ENCODE results near the gene RESF1. TPM values are rescaled to one million over a fixed set of nuclear protein-coding genes. Genes with fewer than 3 reads are reported as not detected.

The RESF1 gene
- total RNA-seq, 2 experiments from 2014 or later = 46.3 to 53.3 TPM

DNA sequence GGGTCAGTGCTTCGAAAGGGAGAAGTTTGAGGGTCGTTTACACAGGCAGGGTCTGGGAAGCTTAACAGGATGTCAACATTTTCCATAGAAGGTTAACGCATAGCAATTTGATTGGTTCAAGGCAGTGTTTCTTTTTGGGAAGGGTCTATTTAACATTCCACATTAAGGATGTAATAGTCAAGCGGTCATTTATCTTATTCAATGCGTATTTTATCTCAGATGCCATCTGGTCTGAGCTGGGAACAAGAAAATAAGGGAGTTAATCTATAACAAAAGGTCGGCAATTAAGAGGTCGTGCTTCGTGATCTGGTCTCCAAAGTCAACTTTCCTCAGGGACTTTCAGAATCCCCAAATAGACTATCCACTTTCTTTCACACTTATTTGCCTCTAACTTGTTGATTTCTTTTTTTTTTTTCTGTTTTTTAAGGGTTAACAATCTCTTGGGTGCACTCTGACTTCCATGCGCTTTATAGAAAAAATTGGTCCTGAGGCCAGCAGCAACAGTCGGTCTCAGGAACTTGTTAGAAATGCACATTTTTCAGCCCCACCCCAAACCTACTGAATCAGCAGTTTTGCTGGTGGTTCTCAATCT, 550 bp upstream of the RESF1 start:
- peaks cover 42% of the 10 kb centered on the region for H3K79me2 ChIP-seq (ENCODE audit: insufficient read depth, low read depth, low read length)
- H3K9me2 ChIP-seq (ENCODE audit: insufficient read depth, low read length) = no peaks in the 10 kb centered on the region
- ChIA-PET POLR2A (interaction anchor here (0.6 to 1.2 kb wide), 4 partner anchors 8 to 63 kb away, joined by 3 read pairs; no protein-coding TSS in a partner anchor), CTCF (ENCODE audit: unreplicated experiment) (interaction anchor here (0.6 kb wide), 1 partner anchor 313 kb away, joined by 3 read pairs; no protein-coding TSS in a partner anchor)
- peaks cover 28% of the 10 kb centered on the region for H3K4me1 ChIP-seq (ENCODE audit: insufficient read depth, low read length, poor library complexity, severe bottlenecking)
- peaks cover 32% of the 10 kb centered on the region for H3K36me3 ChIP-seq (ENCODE audit: insufficient read depth, low read length)
- TSS peak; percentile 92 for BruUV-seq (replicated peaks)
- H3K27ac ChIP-seq (ENCODE audit: low read depth, low read length, poor library complexity, severe bottlenecking) = peak overlapping the region; percentile 87
- H4K20me1 ChIP-seq (ENCODE audit: insufficient read depth, low read length) = peaks cover 11% of the 10 kb centered on the region; the same call in 1 of the 2 replicates
- intact Hi-C loops (cut with micrococcal nuclease; ENCODE audit: unreplicated experiment) = loop anchor here (1.0 to 10.0 kb wide), 5 partner anchors 62 to 344 kb away; no protein-coding TSS in a partner anchor
- peak overlapping the region; percentile 93 for H3K4me2 ChIP-seq (ENCODE audit: low read length)
- H2AFZ ChIP-seq (ENCODE audit: low read length) = peak overlapping the region; percentile 85
- no peak for DNase-seq (ENCODE audit: low spot score)
- peak overlapping the region; percentile 78 for H3K4me3 ChIP-seq (ENCODE audit: low read depth, low read length, poor library complexity, severe bottlenecking)
- TF ChIP-seq, protein P1, sequence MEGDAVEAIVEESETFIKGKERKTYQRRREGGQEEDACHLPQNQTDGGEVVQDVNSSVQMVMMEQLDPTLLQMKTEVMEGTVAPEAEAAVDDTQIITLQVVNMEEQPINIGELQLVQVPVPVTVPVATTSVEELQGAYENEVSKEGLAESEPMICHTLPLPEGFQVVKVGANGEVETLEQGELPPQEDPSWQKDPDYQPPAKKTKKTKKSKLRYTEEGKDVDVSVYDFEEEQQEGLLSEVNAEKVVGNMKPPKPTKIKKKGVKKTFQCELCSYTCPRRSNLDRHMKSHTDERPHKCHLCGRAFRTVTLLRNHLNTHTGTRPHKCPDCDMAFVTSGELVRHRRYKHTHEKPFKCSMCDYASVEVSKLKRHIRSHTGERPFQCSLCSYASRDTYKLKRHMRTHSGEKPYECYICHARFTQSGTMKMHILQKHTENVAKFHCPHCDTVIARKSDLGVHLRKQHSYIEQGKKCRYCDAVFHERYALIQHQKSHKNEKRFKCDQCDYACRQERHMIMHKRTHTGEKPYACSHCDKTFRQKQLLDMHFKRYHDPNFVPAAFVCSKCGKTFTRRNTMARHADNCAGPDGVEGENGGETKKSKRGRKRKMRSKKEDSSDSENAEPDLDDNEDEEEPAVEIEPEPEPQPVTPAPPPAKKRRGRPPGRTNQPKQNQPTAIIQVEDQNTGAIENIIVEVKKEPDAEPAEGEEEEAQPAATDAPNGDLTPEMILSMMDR (conservative IDR thresholded peaks at IDR 0.05; ENCODE audit: low read length) = no peak
- no peak for TF ChIP-seq EZH2phosphoT487 (IDR thresholded peaks at IDR 0.05; ENCODE audit: borderline replicate concordance, low read depth, low read length)
- no peaks in the 10 kb centered on the region; the same call in 1 of the 2 replicates for H3K9me3 ChIP-seq (ENCODE audit: low read length)

DNA sequence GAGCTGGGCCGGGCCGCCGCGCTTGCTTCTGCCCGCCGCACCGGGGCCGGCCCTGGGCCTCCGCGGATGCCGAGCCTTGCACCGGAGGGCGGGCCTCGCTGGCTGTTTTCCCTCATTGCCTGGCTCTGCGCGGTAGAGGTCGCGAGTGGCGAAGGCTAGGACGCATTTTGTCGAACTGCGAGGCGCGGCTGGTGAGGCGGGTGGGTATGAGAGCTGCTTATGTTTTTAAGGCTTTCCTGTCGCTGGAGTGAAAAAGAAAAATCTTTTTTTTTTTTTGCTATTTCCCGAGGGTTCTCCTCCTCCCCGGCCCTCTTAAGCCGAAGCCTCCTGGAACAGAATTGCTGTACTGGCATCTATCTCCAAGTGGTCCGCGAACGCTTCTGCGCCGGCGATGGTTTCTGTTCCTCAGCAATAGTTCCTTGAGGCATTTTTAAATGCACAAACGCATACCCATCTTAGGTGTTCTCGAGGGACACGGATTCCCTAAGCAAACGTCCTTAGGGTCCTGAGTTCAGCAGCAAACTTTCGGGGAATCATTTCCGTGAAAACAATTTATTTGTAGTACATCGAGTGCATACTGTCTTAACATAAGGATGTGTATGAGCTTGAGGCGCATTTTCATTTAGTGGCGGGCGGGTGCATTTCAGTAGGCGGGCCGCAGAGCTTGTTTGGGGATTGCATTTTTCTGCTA, 631 bp downstream of the RESF1 start:
- Histone ChIP-seq H3K27ac (ENCODE audit: low read depth, low read length, poor library complexity, severe bottlenecking) (peak overlapping the region; percentile 87), H4K20me1 (ENCODE audit: insufficient read depth, low read length) (peaks cover 11% of the 10 kb centered on the region; the same call in 1 of the 2 replicates), H3K4me1 (ENCODE audit: insufficient read depth, low read length, poor library complexity, severe bottlenecking) (peaks cover 28% of the 10 kb centered on the region), H3K4me2 (ENCODE audit: low read length) (peak overlapping the region; percentile 93), H3K9me3 (ENCODE audit: low read length) (peaks cover 11% of the 10 kb centered on the region; the same call in 1 of the 2 replicates), H3K36me3 (ENCODE audit: insufficient read depth, low read length) (peaks cover 44% of the 10 kb centered on the region), H3K79me2 (ENCODE audit: insufficient read depth, low read depth, low read length) (peaks cover 54% of the 10 kb centered on the region), H3K4me3 (ENCODE audit: low read depth, low read length, poor library complexity, severe bottlenecking) (peak overlapping the region; percentile 78), H3K9me2 (ENCODE audit: insufficient read depth, low read length) (no peaks in the 10 kb centered on the region), H2AFZ (ENCODE audit: low read length) (peak overlapping the region; percentile 34)
- intact Hi-C loops (cut with micrococcal nuclease; ENCODE audit: unreplicated experiment) = loop anchor here (1.0 to 10.0 kb wide), 7 partner anchors 64 to 343 kb away; partner anchors contain the start of genes AMN1 and BICD1
- BruUV-seq (replicated peaks) = no TSS peak
- no peak for TF ChIP-seq EZH2phosphoT487 (IDR thresholded peaks at IDR 0.05; ENCODE audit: borderline replicate concordance, low read depth, low read length)
- TF ChIP-seq, protein P1 (conservative IDR thresholded peaks at IDR 0.05; ENCODE audit: low read length) = 0 out of 2 replicates have a peak, but pooled peaks have one; percentile 30
- peak; percentile 80 for DNase-seq (ENCODE audit: low spot score)
- ChIA-PET CTCF (ENCODE audit: unreplicated experiment) (no interaction called here), POLR2A (interaction anchor here (0.5 to 1.3 kb wide), 10 partner anchors 10 to 554 kb away, joined by 3 to 6 read pairs (median 3); no protein-coding TSS in a partner anchor)

All from OCI-LY7 (cell line).